IMR-90 (cell line): Measurements from ENCODE around the gene ANO7. TPM values are rescaled to one million over a fixed set of nuclear protein-coding genes. Genes with fewer than 3 reads are reported as not detected.

ENCODE experiments used
- ATAC-seq: fragments of 200-7000 bp; cut with Tn5 transposase; 2 replicates; pipeline ENCODE4 v1.9.1; 2020; ENCODE audit warnings: low read depth, mild to moderate bottlenecking, moderate library complexity
- BruUV-seq: library from RNA; stranded (reverse); fragments of 400-500 nt; replicated peaks from 2 replicates; lab custom pipeline; 2021; lab: Mats Ljungman, UMichigan
- CTCF ChIA-PET: fragments of 300-600 bp; formaldehyde crosslinking; extraction: SDS; loops from one replicate; lab custom pipeline; 2021; ENCODE audit warnings: antibody characterized with exemption; lab: Yijun Ruan, JAX
- POLR2A ChIA-PET: fragments of 300-600 bp; sonication (Branson Sonifier 250); formaldehyde crosslinking; loops from one replicate; lab custom pipeline; 2022; ENCODE audit warnings: antibody characterized with exemption; ENCODE audit not compliant: unreplicated experiment; lab: Charles Lee
- DNase-seq: peaks from one replicate; pipeline ENCODE4 v3.0.0; 2013
- H2AFZ ChIP-seq: replicated peaks from 2 replicates; pipeline ENCODE3; 2013; ENCODE audit warnings: low read length, mild to moderate bottlenecking; ENCODE audit not compliant: poor library complexity
- H2AK5ac ChIP-seq: 2 replicates; pipeline ENCODE4 v1.6.1; 2013; ENCODE audit warnings: low read depth, low read length, inconsistent platforms
- H2AK9ac ChIP-seq: replicated peaks from 2 replicates; pipeline ENCODE3; 2013; ENCODE audit warnings: mild to moderate bottlenecking, low read depth, low read length, moderate library complexity; ENCODE audit not compliant: poor library complexity
- H2BK120ac ChIP-seq: 2 replicates; pipeline ENCODE4 v1.6.1; 2013; ENCODE audit warnings: low read depth, low read length, inconsistent platforms
- H2BK15ac ChIP-seq: 3 replicates; pipeline ENCODE4 v1.6.1; 2013; ENCODE audit warnings: low read depth, low read length, inconsistent platforms
- H2BK20ac ChIP-seq: 2 replicates; pipeline ENCODE4 v1.6.1; 2013; ENCODE audit warnings: low read depth, mild to moderate bottlenecking, inconsistent platforms, low read length, moderate library complexity
- H2BK5ac ChIP-seq: 2 replicates; pipeline ENCODE4 v1.6.1; 2013; ENCODE audit warnings: mild to moderate bottlenecking, low read depth, low read length, inconsistent platforms; ENCODE audit not compliant: poor library complexity, severe bottlenecking
- H3K14ac ChIP-seq: replicated peaks from 2 replicates; pipeline ENCODE4 v1.6.1; 2013; ENCODE audit warnings: low read depth, low read length, inconsistent platforms
- H3K18ac ChIP-seq: 2 replicates; pipeline ENCODE4 v1.6.1; 2013; ENCODE audit warnings: low read depth, low read length, control low read depth
- H3K23ac ChIP-seq: 2 replicates; pipeline ENCODE4 v1.6.1; 2013; ENCODE audit warnings: low read depth, low read length, inconsistent platforms
- H3K27ac ChIP-seq: 2 replicates; pipeline ENCODE4 v1.5.1; 2013; ENCODE audit warnings: mild to moderate bottlenecking, control low read depth, low read length; ENCODE audit not compliant: insufficient read depth
- H3K27me3 ChIP-seq: 2 replicates; pipeline ENCODE4 v1.6.1; 2013; ENCODE audit warnings: low read length; ENCODE audit not compliant: control insufficient read depth, insufficient read depth
- H3K36me3 ChIP-seq: 2 replicates; pipeline ENCODE4 v1.6.1; 2013; ENCODE audit warnings: low read length, mixed read lengths; ENCODE audit not compliant: control insufficient read depth, insufficient read depth
- H3K4ac ChIP-seq: 2 replicates; pipeline ENCODE4 v1.6.1; 2013; ENCODE audit warnings: low read depth, low read length, inconsistent platforms
- H3K4me1 ChIP-seq: 2 replicates; pipeline ENCODE4 v1.6.1; 2013; ENCODE audit warnings: low read length, mixed read lengths; ENCODE audit not compliant: control insufficient read depth, insufficient read depth
- H3K4me2 ChIP-seq: 2 replicates; pipeline ENCODE4 v1.6.1; 2013; ENCODE audit warnings: low read depth, mild to moderate bottlenecking, control low read depth, low read length, moderate library complexity
- H3K4me3 ChIP-seq: 2 replicates; pipeline ENCODE4 v1.5.1; 2013; ENCODE audit warnings: low read depth, mild to moderate bottlenecking, control low read depth, low read length, moderate library complexity; ENCODE audit not compliant: insufficient read depth
- H3K56ac ChIP-seq: 2 replicates; pipeline ENCODE4 v1.6.1; 2013; ENCODE audit warnings: low read length, inconsistent platforms; ENCODE audit not compliant: insufficient read depth; ENCODE audit errors: extremely low read depth
- H3K79me1 ChIP-seq, 2 experiments: 2 replicates each; pipeline ENCODE4 v1.6.1; 2013; ENCODE audit warnings: low read length in 2 of 2, inconsistent platforms in 1 of 2, low read depth in 1 of 2
- H3K9ac ChIP-seq: 2 replicates; pipeline ENCODE4 v1.6.1; 2013; ENCODE audit warnings: low read depth, low read length, control low read depth
- H3K9me1 ChIP-seq: 2 replicates; pipeline ENCODE4 v1.6.1; 2013; ENCODE audit warnings: low read length, inconsistent platforms; ENCODE audit not compliant: insufficient read depth
- H3K9me3 ChIP-seq: 2 replicates; pipeline ENCODE4 v1.6.1; 2013; ENCODE audit warnings: low read length; ENCODE audit not compliant: control insufficient read depth, insufficient read depth
- H4K20me1 ChIP-seq: 2 replicates; pipeline ENCODE4 v1.6.1; 2013; ENCODE audit warnings: low read length, inconsistent platforms; ENCODE audit not compliant: insufficient read depth
- H4K5ac ChIP-seq: 2 replicates; pipeline ENCODE4 v1.6.1; 2013; ENCODE audit warnings: mild to moderate bottlenecking, low read depth, low read length, control low read depth
- H4K8ac ChIP-seq, 2 experiments: 2 replicates each; pipeline ENCODE4 v1.6.1; 2013; ENCODE audit warnings: low read depth in 2 of 2, low read length in 2 of 2, control low read depth in 1 of 2, inconsistent platforms in 1 of 2
- H4K91ac ChIP-seq: 2 replicates; pipeline ENCODE4 v1.6.1; 2013; ENCODE audit warnings: low read depth, low read length, inconsistent platforms; ENCODE audit not compliant: insufficient read depth
- CEBPB ChIP-seq: IDR thresholded peaks from 2 replicates; pipeline ENCODE4 v1.6.1; 2012; ENCODE audit warnings: low read depth, low read length, improper control_type of control experiment
- ELK1 ChIP-seq: fragments of 150-350 bp; IDR thresholded peaks from 2 replicates; pipeline ENCODE4 v1.6.1; 2016; ENCODE audit warnings: low read depth, mild to moderate bottlenecking, low read length, moderate library complexity, borderline replicate concordance
- FOS ChIP-seq: fragments of 150-350 bp; IDR thresholded peaks from 2 replicates; pipeline ENCODE4 v1.6.1; 2016; ENCODE audit warnings: low read depth, low read length
- MAFK ChIP-seq: IDR thresholded peaks from 2 replicates; pipeline ENCODE4 v1.6.1; 2012; ENCODE audit warnings: low read depth, low read length, improper control_type of control experiment
- MAZ ChIP-seq: IDR thresholded peaks from 2 replicates; pipeline ENCODE4 v1.6.1; 2012; ENCODE audit warnings: low read depth, mild to moderate bottlenecking, low read length, improper control_type of control experiment, moderate library complexity, borderline replicate concordance
- RAD21 ChIP-seq: IDR thresholded peaks from 2 replicates; pipeline ENCODE4 v1.6.1; 2012; ENCODE audit warnings: low read length, improper control_type of control experiment
- RCOR1 ChIP-seq: IDR thresholded peaks from 2 replicates; pipeline ENCODE4 v1.6.1; 2012; ENCODE audit warnings: mild to moderate bottlenecking, low read length, improper control_type of control experiment; ENCODE audit not compliant: insufficient replicate concordance
- RFX5 ChIP-seq: IDR thresholded peaks from 2 replicates; pipeline ENCODE4 v1.8.0; 2012; ENCODE audit warnings: low read depth, mild to moderate bottlenecking, low read length, moderate library complexity
- SMC3 ChIP-seq: fragments of 150-350 bp; IDR thresholded peaks from 2 replicates; pipeline ENCODE4 v1.6.1; 2016; ENCODE audit warnings: low read depth, mild to moderate bottlenecking, antibody characterized with exemption, low read length, moderate library complexity
- WGBS, 2 experiments: methylation state at CpG; one replicate each; pipeline versions ENCODE4 v1.1.5 to v1.1.7; 2013; ENCODE audit warnings: missing lambda C conversion rate in 2 of 2; ENCODE audit not compliant: insufficient read length in 1 of 2; ENCODE audit errors: extremely low coverage in 2 of 2; 5-methylcytosine and 5-hydroxymethylcytosine counted together
- dilution Hi-C: fragments of 300-500 bp; cut with HindIII; formaldehyde crosslinking; loops from one replicate; pipeline ENCODE4 v1.14.3; 2018; ENCODE audit warnings: low sequenced_read_pairs; ENCODE audit not compliant: unreplicated experiment
- in situ Hi-C: fragments of 300-500 bp; cut with MboI; formaldehyde crosslinking; loops from 3 replicates; pipeline ENCODE4 v1.14.3; 2019; ENCODE audit warnings: low sequenced_read_pairs, inconsistent platforms, mixed read lengths
- intact Hi-C: fragments of 100-400 bp; cut with micrococcal nuclease; formaldehyde crosslinking; loops from 2 replicates; pipeline ENCODE4 v1.10.0; 2022
- polyA plus RNA-seq, 3 experiments: library from polyadenylated mRNA; depleted of rRNA; stranded (reverse); fragments of >200 nt; gene quantifications; 2 replicates each; pipeline ENCODE4 v1.2.3, GENCODE V29; 2012; ENCODE audit warnings: low replicate concordance in 1 of 3
- total RNA-seq: library from RNA; depleted of rRNA; stranded (reverse); fragments of >200 nt; gene quantifications from 2 replicates; pipeline ENCODE4 v1.2.3, GENCODE V29; 2012

ANO7 gene
- total and polyA plus RNA-seq, 2 of the 4 experiments (the other 2 are of a cell fraction), result 0.36 to 3.4 TPM

GRCh38 chr2:241200822-241201395 lies 12.4 kb downstream of the ANO7 start:
- DNase-seq (no peak), ATAC-seq (no peak)
- no peaks in the 10 kb centered on the region for H3K9me1 ChIP-seq
- no peak overlapping the region for H2AK9ac ChIP-seq
- no peaks in the 10 kb centered on the region for H3K9me3 ChIP-seq
- WGBS, 2 experiments, result 92% methylated on average over 7 of the region's 21 CpGs; no CpG with 5 or more reads in 1 of the 2 experiments
- no peaks in the 10 kb centered on the region for H4K20me1 ChIP-seq
- intact Hi-C loops (no loop called here), dilution Hi-C loops (no loop called here), in situ Hi-C loops (no loop called here)
- H4K91ac ChIP-seq, result no peak overlapping the region
- no peak overlapping the region for H2AK5ac ChIP-seq
- no peak overlapping the region for H3K4me3 ChIP-seq
- H3K4me2 ChIP-seq, result no peak overlapping the region
- H3K27ac ChIP-seq, result no peak overlapping the region
- H3K23ac ChIP-seq, result no peak overlapping the region
- H3K14ac ChIP-seq, result no peak overlapping the region
- no peak overlapping the region for H3K9ac ChIP-seq
- no peak overlapping the region for H3K4ac ChIP-seq
- no peak overlapping the region for H2AFZ ChIP-seq
- no peaks in the 10 kb centered on the region for H3K36me3 ChIP-seq
- no peak overlapping the region for H2BK20ac ChIP-seq
- no peak overlapping the region for H3K18ac ChIP-seq
- H3K79me1 ChIP-seq, result no peaks in the 10 kb centered on the region
- TF ChIP-seq CEBPB (no peak), SMC3 (no peak), MAZ (no peak), RAD21 (no peak), ELK1 (no peak), RFX5 (no peak), FOS (no peak), MAFK (no peak), RCOR1 (no peak)
- H2BK5ac ChIP-seq, result no peak overlapping the region
- no peak overlapping the region for H4K8ac ChIP-seq
- H3K27me3 ChIP-seq, result peaks cover 9% of the 10 kb centered on the region
- BruUV-seq, result no TSS peak
- no peaks in the 10 kb centered on the region for H3K4me1 ChIP-seq
- no peak overlapping the region for H3K56ac ChIP-seq
- no peak overlapping the region for H4K5ac ChIP-seq
- ChIA-PET POLR2A (no interaction called here), CTCF (no interaction called here)
- no peak overlapping the region for H2BK15ac ChIP-seq
- no peak overlapping the region for H2BK120ac ChIP-seq
